GM18907 (cell line): ENCODE measurements around the gene GNA15.

Experiments used
- ATAC-seq: cut with Tn5 transposase; IDR thresholded peaks from one replicate; pipeline ENCODE4 v1.9.1; 2021; ENCODE audit warnings: mild to moderate bottlenecking, moderate library complexity; ENCODE audit not compliant: unreplicated experiment

Gene GNA15

DNA sequence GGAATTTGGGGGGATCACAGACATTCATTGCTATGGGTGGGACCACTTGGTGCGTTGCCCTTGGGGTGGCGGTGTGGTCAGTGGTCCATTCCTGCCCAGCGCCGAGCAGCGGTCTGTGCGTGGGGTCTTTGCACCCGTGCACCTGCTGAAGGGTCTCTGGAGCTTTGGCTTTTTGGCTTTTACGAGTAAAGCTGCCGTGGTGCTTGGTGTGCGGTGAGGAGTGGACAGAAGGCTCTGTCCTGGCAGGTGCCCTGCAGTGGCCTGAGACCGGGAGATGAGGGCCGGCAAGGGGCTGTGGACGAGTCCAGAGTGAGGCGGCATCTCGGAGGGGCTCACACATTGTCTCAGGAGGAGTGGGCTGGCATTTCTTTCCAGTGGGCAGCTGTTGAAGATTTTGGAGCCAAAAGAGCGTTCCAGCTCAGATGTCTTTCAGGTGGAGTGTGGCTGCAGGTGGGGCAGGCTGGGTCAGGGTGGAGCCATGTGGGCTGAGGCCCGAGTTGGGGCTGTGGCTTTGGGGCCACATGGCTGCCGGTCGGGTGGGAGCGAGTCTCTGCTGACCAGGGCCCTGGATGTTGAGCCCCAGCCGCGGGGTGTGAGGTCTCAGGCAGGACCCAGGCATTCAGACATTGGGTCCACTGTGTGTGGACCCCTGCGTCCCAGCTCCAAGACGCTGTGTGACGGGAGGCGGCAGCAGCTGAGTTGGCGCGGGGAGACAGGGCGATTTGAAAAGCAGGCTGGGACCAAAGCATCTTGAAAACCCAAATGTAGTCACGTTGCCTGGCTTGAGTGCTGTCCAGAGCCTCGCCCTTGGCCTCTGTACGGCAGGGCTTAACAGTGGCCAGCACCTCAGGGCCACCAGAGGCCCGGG, 30.0 kb upstream of the GNA15 start:
- ATAC-seq, result no peak

DNA sequence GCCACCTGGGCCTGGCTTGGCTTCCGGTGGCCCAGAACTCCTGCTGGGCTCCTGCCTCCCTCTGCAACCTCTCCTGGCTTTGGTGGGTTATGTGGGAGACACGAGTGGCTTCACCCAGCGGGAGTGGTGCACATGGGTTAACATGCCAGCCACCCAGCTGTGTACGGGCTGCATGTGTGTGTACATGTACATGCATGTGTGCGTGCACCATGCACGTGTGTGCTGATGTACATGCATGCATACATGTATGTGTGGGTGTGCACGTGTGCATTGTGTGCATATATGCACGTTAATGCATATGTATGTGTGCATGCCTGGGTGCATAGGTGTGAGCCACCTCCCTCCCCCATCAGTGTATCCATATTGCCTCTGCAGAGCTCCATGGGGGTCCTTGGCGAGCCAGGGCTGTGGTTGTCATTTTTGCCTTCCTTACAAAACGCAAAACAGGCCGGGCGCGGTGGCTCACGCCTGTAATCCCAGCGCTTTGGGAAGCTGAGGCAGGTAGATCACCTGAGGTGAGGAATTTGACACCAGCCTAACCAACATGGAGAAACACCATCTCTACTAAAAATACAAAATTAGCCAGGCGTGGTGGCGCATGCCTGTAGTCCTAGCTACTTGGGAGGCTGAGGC, 29.2 kb upstream of the GNA15 start:
- no peak for ATAC-seq

DNA sequence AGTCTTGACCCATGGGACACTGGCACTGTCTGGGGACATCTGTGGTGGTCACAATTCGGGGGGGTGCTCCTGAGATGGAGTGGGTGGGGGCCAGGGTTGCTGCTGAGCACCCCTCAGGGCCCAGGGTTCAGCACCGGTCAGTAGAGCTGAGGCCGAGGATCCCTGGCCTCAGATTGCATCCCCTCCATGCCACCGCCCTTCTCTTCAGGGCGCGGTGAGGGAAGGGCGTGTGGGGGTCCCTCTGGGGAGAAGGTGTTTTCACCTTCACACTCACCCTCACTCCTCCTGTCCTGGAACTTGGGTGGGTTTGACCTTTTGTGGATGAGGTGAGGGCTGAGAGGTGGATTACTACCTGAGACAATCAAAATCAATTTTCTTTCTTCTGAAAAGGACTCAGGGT, 28.2 kb upstream of the GNA15 start:
- ATAC-seq, result no peak

DNA sequence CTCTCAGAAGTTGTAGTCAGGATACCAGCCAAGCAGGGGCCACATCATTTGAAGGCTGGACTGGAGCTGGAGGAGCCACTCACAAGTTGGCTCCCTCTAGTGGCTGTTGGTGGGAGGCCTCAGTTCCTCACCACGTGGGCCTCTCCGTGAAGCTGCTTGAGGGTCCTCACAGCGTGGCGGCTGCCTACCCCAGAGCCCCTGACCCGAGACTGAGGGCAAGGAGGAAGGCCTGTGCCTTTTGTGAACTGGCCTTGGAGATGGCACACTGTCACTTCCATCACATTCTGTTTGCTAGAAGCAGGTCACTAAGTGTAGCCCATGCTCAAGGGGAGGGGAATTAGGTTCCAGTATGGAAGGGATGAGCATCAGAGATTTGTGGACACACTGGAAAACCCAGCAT, 27.1 kb upstream of the GNA15 start:
- no peak for ATAC-seq

DNA sequence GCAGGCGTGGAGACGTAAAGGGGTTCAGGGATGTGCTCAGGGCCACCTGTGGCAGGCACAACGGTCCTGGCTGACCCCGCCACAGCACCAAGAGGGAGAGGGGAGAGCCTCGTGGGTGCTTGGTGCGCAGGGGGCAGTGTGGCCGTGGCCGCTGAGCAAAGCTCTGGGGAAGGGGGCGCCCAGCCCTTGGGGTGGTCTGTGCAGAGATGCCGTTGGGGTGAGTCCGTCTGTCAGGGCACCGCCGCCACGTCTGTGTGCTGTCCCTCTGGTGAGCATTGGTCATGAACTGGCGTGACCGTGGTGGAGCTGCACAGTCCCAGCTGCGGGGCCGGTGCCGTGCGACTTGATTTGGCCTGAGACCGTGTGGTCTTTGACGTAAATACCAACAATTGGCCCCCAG, 26.3 kb upstream of the GNA15 start:
- ATAC-seq, result no peak

DNA sequence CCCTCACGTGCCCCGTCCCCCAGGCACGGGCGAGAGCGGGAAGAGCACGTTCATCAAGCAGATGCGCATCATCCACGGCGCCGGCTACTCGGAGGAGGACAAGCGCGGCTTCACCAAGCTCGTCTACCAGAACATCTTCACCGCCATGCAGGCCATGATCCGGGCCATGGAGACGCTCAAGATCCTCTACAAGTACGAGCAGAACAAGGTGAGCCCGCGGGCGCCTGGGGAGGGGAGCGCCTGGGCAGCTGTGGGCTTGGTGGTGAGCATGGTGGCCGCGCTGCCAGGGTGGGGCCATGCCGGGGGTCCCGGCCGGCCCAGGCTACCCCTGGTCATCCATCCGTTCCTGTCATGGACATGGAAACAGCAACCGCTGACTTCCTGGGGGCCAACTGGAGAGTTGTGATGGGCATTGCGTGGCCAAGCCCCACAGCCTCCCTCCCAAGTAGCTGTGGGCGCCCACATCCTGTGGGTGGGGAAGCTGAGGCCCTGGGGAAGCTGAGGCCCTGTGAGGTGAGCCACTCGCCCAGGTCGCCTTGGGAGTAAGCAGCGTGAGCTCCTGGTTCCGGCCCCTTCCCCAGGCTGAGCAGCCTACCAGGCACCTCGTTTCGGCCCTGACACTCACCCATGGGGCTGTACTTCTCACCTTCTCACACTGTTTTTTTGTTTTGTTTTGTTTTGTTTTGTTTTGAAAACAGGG, 25.6 kb upstream of the GNA15 start:
- no peak for ATAC-seq

DNA sequence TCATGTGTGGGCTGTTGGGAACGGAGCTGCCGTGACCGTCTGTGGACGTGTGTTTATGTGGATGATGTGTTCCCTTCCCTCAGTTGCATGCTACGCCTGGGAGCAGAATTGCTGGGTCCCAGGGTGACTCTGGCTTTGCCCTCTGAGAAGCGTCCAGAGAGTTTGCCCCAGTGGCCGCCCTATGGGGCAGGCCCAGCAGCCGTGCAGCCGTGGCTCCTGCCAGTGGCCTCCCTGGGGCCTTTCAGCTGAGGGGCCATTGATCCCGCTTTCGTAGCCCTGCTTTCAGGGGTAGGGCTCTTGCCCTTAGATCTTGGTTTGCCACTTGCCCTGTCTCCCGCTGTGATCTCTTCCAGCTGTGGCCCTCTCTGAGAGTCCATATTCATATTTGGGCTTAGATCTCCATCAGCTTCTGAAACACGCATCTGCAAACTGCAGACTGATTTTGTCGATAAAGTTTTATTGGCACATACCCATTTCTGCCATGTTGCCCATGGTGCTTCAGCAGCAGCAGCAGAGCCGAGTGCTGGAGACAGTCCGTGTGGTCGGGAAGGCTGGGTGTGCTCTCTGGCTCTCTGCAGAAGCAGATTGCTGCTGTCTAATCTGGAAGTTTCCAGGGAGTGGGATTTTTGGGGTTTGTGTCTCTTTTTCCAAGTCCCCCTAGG, 24.1 kb upstream of the GNA15 start:
- ATAC-seq, result no peak

DNA sequence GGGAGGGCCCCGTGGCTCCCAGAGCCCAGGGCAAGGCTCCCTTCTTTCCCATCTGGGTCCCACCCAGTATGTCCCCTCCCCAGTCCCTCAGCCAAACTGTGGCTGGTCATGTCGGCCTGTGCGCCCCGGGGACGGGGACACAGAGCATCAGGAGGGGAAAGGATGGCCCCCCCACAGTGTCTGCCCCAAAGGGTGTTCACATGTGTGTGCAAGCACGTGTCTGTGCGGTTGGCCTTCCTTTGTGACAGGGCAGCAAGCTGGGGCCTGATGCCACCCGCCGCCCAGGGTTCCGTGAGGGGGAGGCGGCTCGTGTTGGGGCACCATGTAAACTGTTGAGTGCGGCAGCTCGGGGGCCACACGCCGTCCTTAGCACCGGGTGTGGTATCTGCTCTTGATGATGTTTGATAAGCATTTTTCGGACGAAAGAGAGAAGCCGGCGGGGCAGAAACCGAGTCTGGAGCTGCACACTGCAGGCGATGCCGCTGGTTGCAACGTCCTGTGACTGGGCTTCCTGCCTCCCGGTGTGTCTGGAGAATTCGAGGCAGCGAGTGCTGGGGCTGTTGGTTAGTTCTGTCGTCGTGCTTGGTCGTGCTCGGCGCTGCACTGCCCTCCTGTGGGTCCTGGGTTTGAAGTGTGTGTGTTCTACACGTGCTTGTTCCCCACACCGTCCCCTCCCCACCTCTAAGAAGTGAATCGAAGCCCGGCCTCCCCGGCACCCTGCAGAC, 23.3 kb upstream of the GNA15 start:
- ATAC-seq, result no peak

DNA sequence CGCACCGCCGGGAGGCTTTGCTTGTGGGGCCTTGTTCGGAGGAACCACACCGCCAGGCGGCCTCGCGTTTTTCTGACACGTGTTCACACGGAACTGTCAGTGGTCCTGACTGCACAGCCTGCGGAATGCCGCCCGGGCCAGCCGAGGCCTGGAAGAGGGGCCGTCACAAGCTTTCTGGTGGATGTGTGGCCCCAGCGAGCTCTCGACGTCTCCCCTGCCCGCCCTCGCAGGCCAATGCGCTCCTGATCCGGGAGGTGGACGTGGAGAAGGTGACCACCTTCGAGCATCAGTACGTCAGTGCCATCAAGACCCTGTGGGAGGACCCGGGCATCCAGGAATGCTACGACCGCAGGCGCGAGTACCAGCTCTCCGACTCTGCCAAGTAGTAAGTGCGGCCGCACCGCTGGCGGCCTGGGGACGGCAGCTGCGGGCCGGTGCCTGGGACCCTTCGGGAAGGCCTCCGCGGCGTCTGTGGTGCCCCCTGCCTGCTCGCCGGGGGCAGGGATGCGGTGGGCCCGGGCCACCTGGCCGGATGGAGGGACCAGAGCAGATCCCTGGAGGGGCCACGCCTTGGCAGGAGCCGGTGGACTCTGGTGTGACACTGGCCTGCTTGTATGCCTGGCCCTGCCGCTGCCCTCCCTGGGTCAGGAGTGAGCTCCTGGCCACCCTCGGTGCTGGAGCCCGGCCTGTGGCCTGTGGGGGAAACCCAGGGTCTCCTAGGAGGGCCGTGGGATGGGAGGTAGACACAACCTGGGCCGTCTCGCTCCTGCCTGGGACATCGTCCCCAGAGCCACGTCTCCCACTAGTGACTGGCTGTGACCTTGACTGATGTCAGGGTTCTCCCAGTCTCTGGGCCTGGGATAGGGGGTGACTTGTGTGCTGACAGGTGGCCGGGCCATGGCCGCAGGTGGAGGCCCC, 22.5 kb upstream of the GNA15 start:
- ATAC-seq, result no peak

DNA sequence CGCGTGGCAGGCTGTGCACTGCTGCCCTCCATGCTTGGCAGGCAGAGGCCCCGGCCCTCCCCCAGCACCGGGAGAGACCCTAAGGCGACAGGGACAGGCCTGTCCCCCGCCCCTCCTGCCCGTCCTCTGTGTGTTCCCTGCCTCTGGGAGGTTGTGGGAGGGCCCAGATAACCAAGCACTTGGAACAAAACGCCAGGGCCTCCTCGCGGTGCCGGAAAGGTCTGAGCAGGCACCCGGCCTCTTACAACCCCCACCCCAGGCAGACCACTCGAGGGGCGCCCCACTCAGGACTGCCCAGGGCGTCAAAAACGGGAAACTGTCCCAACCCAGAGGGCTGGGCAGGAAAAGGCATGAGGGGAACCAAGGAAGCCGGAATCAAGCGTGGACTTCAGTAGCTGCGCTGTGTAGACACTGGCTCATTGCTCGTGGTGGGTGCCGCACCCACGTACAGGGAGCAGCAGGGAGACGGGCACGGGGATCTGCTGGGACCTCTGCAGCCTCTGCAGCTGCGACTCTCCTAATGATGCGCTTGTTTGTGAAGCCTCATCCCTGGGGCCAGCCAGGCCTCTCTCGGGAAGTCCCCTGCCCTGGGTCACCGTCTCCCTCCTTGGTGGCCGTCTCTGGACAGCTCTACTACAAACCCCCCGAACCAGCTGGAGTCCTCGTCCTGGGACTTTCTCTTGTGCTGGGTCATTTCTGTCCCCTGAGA, 21.7 kb upstream of the GNA15 start:
- ATAC-seq, result no peak

DNA sequence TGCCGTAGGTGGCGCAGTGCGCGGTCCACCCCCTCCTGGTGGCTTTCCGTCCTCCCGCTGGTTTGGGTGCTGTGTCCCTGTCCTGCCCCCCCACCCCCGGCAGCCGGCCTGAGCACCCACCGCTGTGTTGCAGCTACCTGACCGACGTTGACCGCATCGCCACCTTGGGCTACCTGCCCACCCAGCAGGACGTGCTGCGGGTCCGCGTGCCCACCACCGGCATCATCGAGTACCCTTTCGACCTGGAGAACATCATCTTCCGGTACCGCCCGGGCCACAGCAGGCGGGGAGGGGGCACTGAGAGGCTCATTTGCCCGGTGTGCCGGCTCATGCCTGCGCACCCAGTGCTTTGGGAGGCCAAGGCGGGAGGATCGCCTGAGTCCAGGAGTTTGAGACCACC, 21.0 kb upstream of the GNA15 start:
- no peak for ATAC-seq

DNA sequence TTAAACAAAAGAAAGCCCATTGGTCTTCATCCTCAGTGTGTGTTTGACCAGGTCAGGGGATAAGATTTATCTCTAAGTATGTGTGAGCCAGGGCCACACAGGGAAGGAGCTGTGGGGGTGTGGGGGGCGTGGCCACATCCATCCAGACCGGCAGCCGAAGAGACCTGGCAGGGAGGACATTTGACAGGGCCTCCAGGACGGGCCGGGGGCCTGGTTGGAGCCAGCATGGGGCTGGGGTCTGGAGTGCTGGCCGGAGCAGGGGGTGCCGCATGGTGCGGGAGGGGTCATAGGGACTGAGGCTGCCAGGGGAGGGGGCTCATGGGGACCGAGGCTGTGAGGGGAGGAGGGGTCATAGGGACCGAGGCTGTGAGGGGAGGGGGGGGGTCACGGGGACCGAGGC, 20.4 kb upstream of the GNA15 start:
- no peak for ATAC-seq

DNA sequence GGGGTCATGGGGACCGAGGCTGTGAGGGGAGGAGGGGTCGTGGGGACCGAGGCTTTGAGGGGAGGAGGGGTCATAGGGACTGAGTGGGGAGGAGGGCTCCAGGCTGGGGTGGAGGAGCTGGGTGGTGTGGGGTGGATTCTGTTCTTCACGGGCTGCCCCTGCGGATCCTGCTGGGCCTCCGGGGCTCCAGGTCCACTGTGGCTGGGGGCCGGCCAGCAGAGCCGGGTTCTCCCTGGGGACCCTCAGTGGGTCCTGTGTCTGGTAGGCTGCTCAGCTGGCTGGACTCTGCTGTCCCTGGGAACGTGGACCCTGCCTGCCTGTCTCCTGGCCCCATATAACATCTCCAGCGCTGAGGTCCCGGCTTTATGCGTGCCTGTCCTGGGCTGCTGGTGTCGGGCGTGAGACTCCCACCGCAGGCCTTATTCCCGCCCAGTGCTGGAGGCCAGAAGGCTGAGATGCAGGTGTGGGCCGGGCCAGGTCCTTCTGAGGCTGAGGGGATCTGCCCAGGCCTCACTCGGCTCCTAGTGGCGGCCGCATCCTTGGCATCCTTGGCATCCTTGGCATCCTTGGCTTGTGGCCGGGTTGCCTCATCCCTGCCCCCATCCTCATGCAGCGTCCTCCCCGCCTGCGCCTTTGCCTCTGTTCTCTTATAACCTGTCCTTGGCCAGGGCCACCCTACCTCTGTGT, 19.8 kb upstream of the GNA15 start:
- ATAC-seq, result no peak

DNA sequence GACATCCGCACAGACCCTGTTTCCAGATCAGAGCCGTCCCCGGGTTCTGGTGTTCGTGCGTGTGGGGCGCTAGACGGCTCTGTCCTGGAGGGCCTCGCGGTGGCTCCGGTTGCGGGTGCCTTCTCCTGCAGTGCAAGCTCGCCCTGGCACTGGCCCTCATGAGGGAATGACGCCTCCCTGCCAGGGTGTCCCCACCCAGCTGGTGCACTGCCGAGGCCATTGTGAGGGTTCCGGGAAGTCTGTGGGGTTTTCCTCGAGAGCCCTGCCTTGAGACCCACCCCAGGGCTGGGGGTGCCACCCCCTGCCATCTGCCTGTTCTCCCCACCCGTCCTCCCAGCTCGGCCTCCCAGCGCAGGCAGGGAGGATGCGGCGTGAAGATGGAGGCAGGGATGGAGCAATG, 19.2 kb upstream of the GNA15 start:
- no peak for ATAC-seq

DNA sequence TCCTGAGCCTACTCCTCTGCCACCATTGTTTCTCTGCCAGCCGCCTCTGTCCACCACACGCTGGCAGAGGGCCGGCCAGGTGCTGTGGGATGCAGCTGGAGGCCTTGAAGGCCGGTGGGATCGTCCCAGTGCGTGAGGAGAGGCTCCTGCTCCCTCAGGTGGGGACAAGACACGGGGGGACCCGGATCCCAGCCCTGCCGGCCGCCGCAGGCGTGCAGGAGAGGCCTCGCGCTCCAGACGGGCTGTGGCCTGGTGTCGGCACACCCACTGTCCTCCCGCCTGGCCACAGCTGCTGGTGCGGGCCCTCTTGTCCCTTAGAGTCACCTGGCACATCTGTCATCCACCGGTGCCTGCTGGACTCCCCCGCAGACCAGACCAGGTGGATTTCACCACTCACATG, 18.1 kb upstream of the GNA15 start:
- no peak for ATAC-seq

DNA sequence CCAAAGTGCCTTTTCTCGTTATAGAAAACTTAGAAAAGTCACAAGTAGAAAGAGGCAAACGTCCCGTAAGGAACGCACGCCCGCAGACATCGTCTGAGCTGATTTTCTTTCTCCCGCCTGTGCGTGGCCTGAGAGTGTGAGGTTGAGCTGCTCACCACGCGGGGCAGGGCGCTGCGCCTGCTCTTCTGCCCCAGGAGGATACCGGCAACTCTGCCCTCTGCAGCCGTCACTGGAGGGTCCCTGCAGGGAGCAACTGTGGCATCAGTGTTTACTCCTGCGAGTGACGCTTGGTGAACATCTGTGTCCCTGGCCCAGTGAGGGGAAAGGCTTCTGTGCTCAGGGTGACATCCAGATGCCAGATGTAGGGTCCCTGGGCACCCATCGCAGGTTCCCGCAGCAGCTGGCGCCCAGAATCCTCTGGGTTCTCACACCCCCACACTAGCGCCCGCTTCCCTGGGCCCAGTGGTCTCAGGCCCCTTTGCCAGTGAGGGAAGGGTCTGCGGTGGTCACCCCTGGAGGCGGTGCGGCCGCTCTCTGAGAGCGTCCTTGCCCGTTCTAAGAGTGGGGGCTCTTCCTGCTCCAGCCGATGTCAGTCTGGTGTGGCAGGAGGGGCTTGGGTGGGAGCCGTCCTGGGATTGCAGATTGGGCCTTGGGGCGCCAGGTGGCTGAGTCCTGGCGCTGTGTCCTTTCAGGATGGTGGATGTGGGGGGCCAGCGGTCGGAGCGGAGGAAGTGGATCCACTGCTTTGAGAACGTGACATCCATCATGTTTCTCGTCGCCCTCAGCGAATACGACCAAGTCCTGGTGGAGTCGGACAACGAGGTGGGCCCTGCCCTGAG, 17.4 kb upstream of the GNA15 start:
- ATAC-seq, result no peak

DNA sequence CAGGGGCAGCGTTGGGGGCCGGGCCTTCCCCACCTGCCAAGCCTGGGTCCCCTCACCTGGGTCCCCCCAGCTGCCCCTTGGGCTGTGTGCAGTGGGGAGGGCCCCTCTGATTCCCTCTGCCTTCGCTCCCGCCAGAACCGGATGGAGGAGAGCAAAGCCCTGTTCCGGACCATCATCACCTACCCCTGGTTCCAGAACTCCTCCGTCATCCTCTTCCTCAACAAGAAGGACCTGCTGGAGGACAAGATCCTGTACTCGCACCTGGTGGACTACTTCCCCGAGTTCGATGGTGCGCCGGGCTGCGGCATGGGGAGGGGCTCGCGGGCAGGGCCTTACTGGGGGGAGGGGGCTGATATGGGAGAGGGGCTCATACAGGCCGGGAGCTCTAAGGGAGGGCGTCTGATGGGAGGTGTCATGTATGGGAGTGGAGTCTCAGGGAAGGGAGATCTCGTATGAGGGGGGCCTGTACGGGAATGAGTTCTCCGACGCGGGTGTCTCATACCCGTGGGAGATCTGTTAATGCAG, 16.7 kb upstream of the GNA15 start:
- no peak for ATAC-seq
